GM12878 (cell line): ENCODE measurements around the gene SLC4A2. TPM values are rescaled to one million over a fixed set of nuclear protein-coding genes. Genes with fewer than 3 reads are reported as not detected.

Experiments used
- ATAC-seq: fragments of 200-7000 bp; cut with Tn5 transposase; 3 replicates; pipeline ENCODE4 v1.9.1; 2020; ENCODE audit warnings: mild to moderate bottlenecking, moderate library complexity
- BruUV-seq: library from RNA; stranded (reverse); fragments of 400-500 nt; replicated peaks from 2 replicates; lab custom pipeline; 2021; lab: Mats Ljungman, UMichigan
- CTCF ChIA-PET: fragments of 300-600 bp; sonication (Branson Sonifier 250); formaldehyde crosslinking; extraction: SDS; loops from one replicate; lab custom pipeline; 2021; ENCODE audit warnings: inconsistent platforms; lab: Yijun Ruan, JAX
- POLR2A ChIA-PET: fragments of 350-600 bp; formaldehyde crosslinking; extraction: SDS; loops from one replicate; lab custom pipeline; 2021; ENCODE audit warnings: inconsistent platforms; lab: Charles Lee
- RAD21 ChIA-PET: fragments of 300-600 bp; sonication (Branson Sonifier 250); formaldehyde crosslinking; loops from one replicate; lab custom pipeline; 2023; ENCODE audit warnings: antibody characterized with exemption; ENCODE audit not compliant: unreplicated experiment; lab: Charles Lee
- SMC1A ChIA-PET: fragments of 300-600 bp; sonication (Branson Sonifier 250); formaldehyde crosslinking; loops from one replicate; lab custom pipeline; 2023; ENCODE audit not compliant: unreplicated experiment, uncharacterized antibody; lab: Charles Lee
- DNase-seq: peaks from one replicate; pipeline ENCODE4 v3.0.0-alpha.2; 2011; ENCODE audit warnings: low read depth, low spot score
- FAIRE-seq: peaks from 3 replicates; lab custom pipeline; 2011; peaks lifted over from hg19 to GRCh38; lab: Jason Lieb, UNC
- H2AFZ ChIP-seq: 2 replicates; pipeline ENCODE4 v1.6.0; 2011; ENCODE audit warnings: low read depth, low read length, control low read depth; ENCODE audit not compliant: control insufficient read depth
- H3K27ac ChIP-seq: 2 replicates; pipeline ENCODE4 v1.5.1; 2011; ENCODE audit warnings: control low read depth; ENCODE audit not compliant: control insufficient read depth, insufficient read depth
- H3K27me3 ChIP-seq, 2 experiments: replicated peaks in 1 of 2; 2 replicates each; pipeline versions ENCODE4 v1.6.0 to v1.6.1; 2011; ENCODE audit warnings: low read length in 1 of 2; ENCODE audit not compliant: control insufficient read depth in 2 of 2, insufficient read depth in 2 of 2
- H3K36me3 ChIP-seq, 2 experiments: 2 replicates each; pipeline ENCODE4 v1.5.1; 2011; ENCODE audit warnings: low read length in 1 of 2; ENCODE audit not compliant: control insufficient read depth in 2 of 2, insufficient read depth in 2 of 2
- H3K4me1 ChIP-seq: 2 replicates; pipeline ENCODE4 v1.6.1; 2011; ENCODE audit warnings: mild to moderate bottlenecking, low read length, moderate library complexity, mixed read lengths; ENCODE audit not compliant: control insufficient read depth, insufficient read depth
- H3K4me2 ChIP-seq: 2 replicates; pipeline ENCODE4 v1.6.0; 2011; ENCODE audit warnings: control low read depth; ENCODE audit not compliant: control insufficient read depth, insufficient read depth
- H3K4me3 ChIP-seq: fragments of 200-600 bp; sonication (generic); 2 replicates; pipeline ENCODE4 v1.5.1; 2016
- H3K79me2 ChIP-seq: 2 replicates; pipeline ENCODE4 v1.6.0; 2011; ENCODE audit warnings: low read length; ENCODE audit not compliant: control insufficient read depth, insufficient read depth
- H3K9ac ChIP-seq: 2 replicates; pipeline ENCODE4 v1.8.0; 2011; ENCODE audit warnings: low read length, control low read depth, mixed read lengths; ENCODE audit not compliant: control insufficient read depth, insufficient read depth
- H3K9me3 ChIP-seq: replicated peaks from 3 replicates; pipeline ENCODE4 v1.5.1; 2011; ENCODE audit warnings: mild to moderate bottlenecking, low read length; ENCODE audit not compliant: control insufficient read depth, insufficient read depth
- H4K20me1 ChIP-seq: 2 replicates; pipeline ENCODE4 v1.6.0; 2011; ENCODE audit not compliant: control insufficient read depth, insufficient read depth
- MTA2 ChIP-seq: fragments of 450-650 bp; IDR thresholded peaks from 2 replicates; pipeline ENCODE4 v1.6.1; 2016; ENCODE audit warnings: low read depth, mild to moderate bottlenecking, moderate library complexity
- NFYB ChIP-seq: IDR thresholded peaks from 2 replicates; pipeline ENCODE4 v1.6.1; 2011; ENCODE audit warnings: low read depth, mild to moderate bottlenecking, low read length, improper control_type of control experiment, moderate library complexity; ENCODE audit not compliant: insufficient read depth
- ZBED1 ChIP-seq: IDR thresholded peaks from 2 replicates; pipeline ENCODE4 v1.6.1; 2016; ENCODE audit warnings: borderline replicate concordance
- WGBS: methylation state at CpG from one replicate; pipeline ENCODE4 v1.1.6; 2016; ENCODE audit warnings: low lambda C conversion rate; ENCODE audit not compliant: insufficient replicate concordance, insufficient coverage; ENCODE audit errors: missing lambda C conversion rate; 5-methylcytosine and 5-hydroxymethylcytosine counted together
- in situ Hi-C: fragments of 300-500 bp; cut with MboI; formaldehyde crosslinking; loops from 9 replicates; pipeline ENCODE4 v1.14.3; 2018; ENCODE audit warnings: mixed read lengths
- intact Hi-C: fragments of 100-400 bp; cut with micrococcal nuclease; formaldehyde crosslinking; loops from one replicate; pipeline ENCODE4 v1.14.2; 2022; ENCODE audit not compliant: unreplicated experiment
- polyA plus RNA-seq, 11 experiments: library from polyadenylated mRNA; depleted of rRNA in 4 of 11; unstranded in 6 of 11; stranded (reverse) in 5 of 11; fragments of >200 nt; fragmentation: Nextera tagmentation in 4 of 11; fragmentation: Illumina TruSeq in 1 of 11; extraction: Ambion mirVana in 4 of 11; extraction: Trizol in 1 of 11; gene quantifications; 1 replicate in 1 of 11; 2 replicates in 10 of 11; pipeline versions ENCODE4 v1.2.1 to v1.2.3, GENCODE V29; 2011 to 2016; ENCODE audit warnings: inconsistent platforms in 2 of 11, missing spikeins in 2 of 11, low read depth in 1 of 11
- total RNA-seq, 4 experiments: library from RNA; depleted of rRNA in 3 of 4; stranded (reverse); fragments of >200 nt in 3 of 4; fragmentation: Illumina TruSeq in 1 of 4; extraction: Trizol in 1 of 4; gene quantifications; 2 replicates each; pipeline versions ENCODE4 v1.2.1 to v1.2.3, GENCODE V29; 2013 to 2021
- TF ChIP-seq, protein P1 (sequence below): IDR thresholded peaks from 2 replicates; pipeline ENCODE4 v1.6.1; 2012; ENCODE audit warnings: improper control_type of control experiment, low read depth, low read length; ENCODE audit not compliant: insufficient replicate concordance

SLC4A2 gene
- total and polyA plus RNA-seq, 10 of the 15 experiments (the other 5 are each of a cell fraction or from before 2014, with no cell fraction given): 2.7 to 78.6 (median 30.1) TPM

DNA sequence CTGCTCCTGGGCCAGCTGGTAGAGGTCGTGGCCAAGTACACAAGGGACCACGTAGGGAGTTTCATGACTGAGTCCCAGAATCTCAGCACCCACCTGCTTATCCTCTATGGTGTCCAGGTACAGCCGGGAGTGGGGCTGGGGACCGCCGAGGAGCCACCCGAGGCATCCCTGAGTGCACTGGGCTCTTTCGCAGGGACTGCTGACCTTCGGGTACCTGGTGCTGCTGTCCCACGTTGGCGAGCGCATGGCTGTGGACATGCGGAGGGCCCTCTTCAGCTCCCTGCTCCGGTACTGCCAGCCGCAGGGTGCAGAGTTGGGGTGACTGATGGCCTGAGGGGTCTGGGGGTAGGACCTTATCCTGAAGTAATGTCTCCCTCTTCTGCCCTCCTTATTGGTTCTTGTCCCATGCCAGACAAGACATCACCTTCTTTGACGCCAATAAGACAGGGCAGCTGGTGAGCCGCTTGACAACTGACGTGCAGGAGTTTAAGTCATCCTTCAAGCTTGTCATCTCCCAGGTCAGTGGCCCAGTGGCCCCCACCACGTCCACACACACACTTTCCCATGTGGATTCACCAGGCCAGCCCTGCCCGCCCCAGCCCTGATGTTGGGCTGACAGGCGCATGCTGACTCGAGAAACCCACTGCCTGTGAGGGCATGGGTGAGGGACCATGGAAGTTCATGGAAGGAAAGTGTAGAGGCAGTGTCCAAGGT lies 24.9 kb upstream of the SLC4A2 start:
- in situ Hi-C loops: no loop called here
- intact Hi-C loops: no loop called here
- Histone ChIP-seq H3K27ac (no peak overlapping the region), H3K36me3 (peaks cover 0 to 3% of the 10 kb centered on the region in 2 experiments; a peak in 1 of 4 replicates), H2AFZ (no peak overlapping the region), H3K9ac (no peak overlapping the region), H3K27me3 (no peaks in the 10 kb centered on the region), H3K79me2 (no peaks in the 10 kb centered on the region; the same call in 1 of the 2 replicates)
- POLR2A ChIA-PET: no interaction called here
- FAIRE-seq: no peak
- TF ChIP-seq NFYB: no peak
- no peak for TF ChIP-seq MTA2
- TF ChIP-seq ZBED1: no peak
- TF ChIP-seq, protein P1, sequence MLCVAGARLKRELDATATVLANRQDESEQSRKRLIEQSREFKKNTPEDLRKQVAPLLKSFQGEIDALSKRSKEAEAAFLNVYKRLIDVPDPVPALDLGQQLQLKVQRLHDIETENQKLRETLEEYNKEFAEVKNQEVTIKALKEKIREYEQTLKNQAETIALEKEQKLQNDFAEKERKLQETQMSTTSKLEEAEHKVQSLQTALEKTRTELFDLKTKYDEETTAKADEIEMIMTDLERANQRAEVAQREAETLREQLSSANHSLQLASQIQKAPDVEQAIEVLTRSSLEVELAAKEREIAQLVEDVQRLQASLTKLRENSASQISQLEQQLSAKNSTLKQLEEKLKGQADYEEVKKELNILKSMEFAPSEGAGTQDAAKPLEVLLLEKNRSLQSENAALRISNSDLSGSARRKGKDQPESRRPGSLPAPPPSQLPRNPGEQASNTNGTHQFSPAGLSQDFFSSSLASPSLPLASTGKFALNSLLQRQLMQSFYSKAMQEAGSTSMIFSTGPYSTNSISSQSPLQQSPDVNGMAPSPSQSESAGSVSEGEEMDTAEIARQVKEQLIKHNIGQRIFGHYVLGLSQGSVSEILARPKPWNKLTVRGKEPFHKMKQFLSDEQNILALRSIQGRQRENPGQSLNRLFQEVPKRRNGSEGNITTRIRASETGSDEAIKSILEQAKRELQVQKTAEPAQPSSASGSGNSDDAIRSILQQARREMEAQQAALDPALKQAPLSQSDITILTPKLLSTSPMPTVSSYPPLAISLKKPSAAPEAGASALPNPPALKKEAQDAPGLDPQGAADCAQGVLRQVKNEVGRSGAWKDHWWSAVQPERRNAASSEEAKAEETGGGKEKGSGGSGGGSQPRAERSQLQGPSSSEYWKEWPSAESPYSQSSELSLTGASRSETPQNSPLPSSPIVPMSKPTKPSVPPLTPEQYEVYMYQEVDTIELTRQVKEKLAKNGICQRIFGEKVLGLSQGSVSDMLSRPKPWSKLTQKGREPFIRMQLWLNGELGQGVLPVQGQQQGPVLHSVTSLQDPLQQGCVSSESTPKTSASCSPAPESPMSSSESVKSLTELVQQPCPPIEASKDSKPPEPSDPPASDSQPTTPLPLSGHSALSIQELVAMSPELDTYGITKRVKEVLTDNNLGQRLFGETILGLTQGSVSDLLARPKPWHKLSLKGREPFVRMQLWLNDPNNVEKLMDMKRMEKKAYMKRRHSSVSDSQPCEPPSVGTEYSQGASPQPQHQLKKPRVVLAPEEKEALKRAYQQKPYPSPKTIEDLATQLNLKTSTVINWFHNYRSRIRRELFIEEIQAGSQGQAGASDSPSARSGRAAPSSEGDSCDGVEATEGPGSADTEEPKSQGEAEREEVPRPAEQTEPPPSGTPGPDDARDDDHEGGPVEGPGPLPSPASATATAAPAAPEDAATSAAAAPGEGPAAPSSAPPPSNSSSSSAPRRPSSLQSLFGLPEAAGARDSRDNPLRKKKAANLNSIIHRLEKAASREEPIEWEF: no peak
- TF ChIP-seq, all 136 proteins: peak for 0
- no peaks in the 10 kb centered on the region for H3K9me3 ChIP-seq
- BruUV-seq: no TSS peak
- 90% methylated on average over 21 of the region's 21 CpGs for WGBS
- ChIA-PET SMC1A (no interaction called here), CTCF (no interaction called here), RAD21 (no interaction called here)
- peaks cover 4% of the 10 kb centered on the region for H3K4me1 ChIP-seq
- DNase-seq (no peak), ATAC-seq (no peak)
- H3K4me2 ChIP-seq: no peak overlapping the region
- H3K4me3 ChIP-seq: no peak overlapping the region
- H4K20me1 ChIP-seq: no peaks in the 10 kb centered on the region
